ENCODE data around the gene CRYBB3. TPM values are rescaled to one million over a fixed set of nuclear protein-coding genes. Genes with fewer than 3 reads are reported as not detected.

CRYBB3 gene
- total and polyA plus RNA-seq, 3 donors from 2014 or later, result 0.63 to 0.67 TPM; not detected in 1

DNA sequence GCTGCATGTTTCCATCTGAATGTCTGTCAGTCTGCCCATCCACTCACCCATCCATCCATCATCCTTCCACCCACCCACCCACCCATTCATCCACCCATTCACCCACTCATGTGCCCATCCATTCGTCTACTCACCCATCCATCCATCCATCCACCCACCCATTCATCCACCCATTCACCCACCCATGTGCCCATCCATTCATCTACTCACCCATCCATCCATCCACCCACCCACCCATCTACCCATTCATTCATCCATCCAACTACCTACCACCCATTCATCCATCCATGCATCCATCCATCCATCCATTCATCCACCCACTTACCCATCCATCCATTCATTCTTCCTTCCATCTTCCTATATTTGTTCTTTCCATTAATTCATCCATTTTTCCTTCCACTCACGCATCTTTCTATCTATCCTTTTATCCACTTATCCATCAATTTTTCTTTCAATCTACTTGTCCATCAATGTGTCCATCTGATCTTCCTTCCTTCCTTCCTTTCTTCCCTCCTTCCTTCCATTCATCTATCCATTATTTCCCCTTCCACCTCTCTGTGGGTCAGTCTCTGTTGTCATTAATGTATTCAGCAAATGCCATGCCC lies 8.0 kb downstream of the CRYBB3 start:
- no peaks in the 10 kb centered on the region for H3K9me3 ChIP-seq
- intact Hi-C loops (cut with DNase I; ENCODE audit: low total_unique reads), result no loop called here
- no peak for DNase-seq
- H3K4me1 ChIP-seq, result no peaks in the 10 kb centered on the region
- no peak overlapping the region for H3K27ac ChIP-seq
- H3K4me3 ChIP-seq, result no peak overlapping the region
- H3K36me3 ChIP-seq (ENCODE audit: low read depth, missing control alignments), result no peaks in the 10 kb centered on the region
- TF ChIP-seq, protein P1, sequence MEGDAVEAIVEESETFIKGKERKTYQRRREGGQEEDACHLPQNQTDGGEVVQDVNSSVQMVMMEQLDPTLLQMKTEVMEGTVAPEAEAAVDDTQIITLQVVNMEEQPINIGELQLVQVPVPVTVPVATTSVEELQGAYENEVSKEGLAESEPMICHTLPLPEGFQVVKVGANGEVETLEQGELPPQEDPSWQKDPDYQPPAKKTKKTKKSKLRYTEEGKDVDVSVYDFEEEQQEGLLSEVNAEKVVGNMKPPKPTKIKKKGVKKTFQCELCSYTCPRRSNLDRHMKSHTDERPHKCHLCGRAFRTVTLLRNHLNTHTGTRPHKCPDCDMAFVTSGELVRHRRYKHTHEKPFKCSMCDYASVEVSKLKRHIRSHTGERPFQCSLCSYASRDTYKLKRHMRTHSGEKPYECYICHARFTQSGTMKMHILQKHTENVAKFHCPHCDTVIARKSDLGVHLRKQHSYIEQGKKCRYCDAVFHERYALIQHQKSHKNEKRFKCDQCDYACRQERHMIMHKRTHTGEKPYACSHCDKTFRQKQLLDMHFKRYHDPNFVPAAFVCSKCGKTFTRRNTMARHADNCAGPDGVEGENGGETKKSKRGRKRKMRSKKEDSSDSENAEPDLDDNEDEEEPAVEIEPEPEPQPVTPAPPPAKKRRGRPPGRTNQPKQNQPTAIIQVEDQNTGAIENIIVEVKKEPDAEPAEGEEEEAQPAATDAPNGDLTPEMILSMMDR (IDR thresholded peaks at IDR 0.05), result no peak
- TF ChIP-seq POLR2A (IDR thresholded peaks at IDR 0.05), result no peak
- H3K27me3 ChIP-seq, result no peaks in the 10 kb centered on the region
- 58 to 84% methylated on average over 2 of the region's 2 CpGs for WGBS, 2 donors

DNA sequence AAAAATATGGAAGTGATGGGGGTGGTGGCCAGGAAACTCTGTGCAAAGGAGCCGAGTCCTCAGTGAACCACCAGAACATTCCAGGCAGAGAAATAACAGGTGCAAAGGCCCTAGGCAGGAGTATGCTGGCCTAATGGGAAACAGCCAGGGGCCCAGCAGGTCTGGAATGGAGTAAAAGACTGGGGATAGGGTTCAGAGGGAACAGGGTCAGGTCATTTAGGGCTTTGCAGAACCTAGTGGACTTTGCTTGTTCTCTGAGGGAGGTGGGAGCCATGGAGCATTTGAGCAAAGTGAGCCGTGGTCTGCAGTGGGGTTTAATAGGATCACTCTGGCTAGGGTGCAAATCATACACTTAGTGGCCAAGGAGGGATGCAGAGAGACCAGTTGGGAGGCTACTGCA lies 8.7 kb downstream of the CRYBB3 start:
- no peak for DNase-seq
- intact Hi-C loops (cut with DNase I; ENCODE audit: low total_unique reads), result no loop called here
- Histone ChIP-seq H3K9me3 (no peaks in the 10 kb centered on the region), H3K27ac (no peak overlapping the region), H3K27me3 (no peaks in the 10 kb centered on the region), H3K36me3 (ENCODE audit: low read depth, missing control alignments) (no peaks in the 10 kb centered on the region), H3K4me3 (no peak overlapping the region), H3K4me1 (no peaks in the 10 kb centered on the region)
- WGBS, 2 donors, result 73 to 97% methylated on average over 2 of the region's 2 CpGs
- no peak for TF ChIP-seq POLR2A (IDR thresholded peaks at IDR 0.05)
- TF ChIP-seq, protein P1 (IDR thresholded peaks at IDR 0.05), result no peak

DNA sequence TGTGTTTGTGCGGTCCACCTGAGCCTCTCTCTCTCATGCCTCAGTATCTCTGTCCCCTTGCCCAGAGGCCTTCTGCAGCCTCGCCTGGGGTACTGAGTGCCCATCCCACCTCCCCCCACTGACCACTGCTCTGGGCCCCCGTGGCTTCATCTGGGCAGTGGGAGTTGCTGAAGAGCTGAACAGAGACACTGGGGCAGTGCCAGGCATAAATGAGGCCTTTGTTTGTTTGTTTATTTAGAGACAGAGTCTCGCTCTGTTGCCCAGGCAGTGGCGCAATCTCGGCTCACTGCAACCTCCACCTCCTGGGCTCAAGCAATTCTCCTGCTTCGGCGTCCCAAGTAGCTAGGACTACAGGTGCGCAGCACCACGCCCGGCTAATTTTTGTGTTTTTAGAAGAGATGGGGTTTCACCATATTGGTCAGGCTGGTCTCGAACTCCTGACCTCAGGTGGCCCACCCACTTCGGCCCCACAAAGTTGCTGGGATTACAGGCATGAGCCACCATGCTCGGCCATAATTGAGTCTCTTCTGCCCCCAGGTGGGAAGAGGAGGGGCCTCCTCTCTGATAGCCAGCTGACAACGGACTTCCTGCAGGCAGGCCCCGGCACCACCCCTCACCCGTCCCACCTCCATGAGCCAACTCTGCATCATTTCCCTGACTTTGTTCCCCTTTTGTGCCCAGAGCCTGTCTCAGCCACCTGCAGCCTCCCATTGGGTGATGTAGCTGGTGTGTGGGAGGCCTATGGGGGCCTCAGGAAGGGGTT lies 9.3 kb downstream of the CRYBB3 start:
- Histone ChIP-seq H3K36me3 (ENCODE audit: low read depth, missing control alignments) (no peaks in the 10 kb centered on the region), H3K27ac (no peak overlapping the region), H3K4me1 (no peaks in the 10 kb centered on the region), H3K9me3 (no peaks in the 10 kb centered on the region), H3K27me3 (no peaks in the 10 kb centered on the region), H3K4me3 (no peak overlapping the region)
- DNase-seq, result no peak
- no peak for TF ChIP-seq POLR2A (IDR thresholded peaks at IDR 0.05)
- TF ChIP-seq, protein P1 (IDR thresholded peaks at IDR 0.05), result no peak
- intact Hi-C loops (cut with DNase I; ENCODE audit: low total_unique reads), result no loop called here
- WGBS, 2 donors, result 79 to 94% methylated on average over 15 to 17 of the region's 17 CpGs

DNA sequence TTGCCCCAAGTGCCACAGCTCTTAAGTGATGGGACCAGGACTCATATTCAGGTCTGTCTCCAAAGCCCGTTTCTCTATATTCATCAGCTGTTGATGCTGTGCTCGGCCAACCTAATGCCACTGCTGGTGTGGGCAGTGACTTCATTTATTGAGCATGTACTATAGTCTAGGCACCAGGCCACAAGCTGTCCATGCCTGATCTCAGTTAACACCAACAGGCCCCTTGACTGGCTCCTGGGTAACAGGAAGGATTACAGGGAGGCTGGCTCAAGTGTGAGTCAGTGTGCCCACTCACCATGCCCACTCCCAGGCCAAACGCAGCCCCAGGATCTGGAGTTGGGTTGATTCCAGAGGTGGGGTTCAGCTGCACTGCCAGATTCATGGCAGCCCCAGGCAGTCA lies 11.1 kb downstream of the CRYBB3 start:
- Histone ChIP-seq H3K4me1 (no peaks in the 10 kb centered on the region), H3K36me3 (ENCODE audit: low read depth, missing control alignments) (no peaks in the 10 kb centered on the region), H3K9me3 (no peaks in the 10 kb centered on the region), H3K27me3 (no peaks in the 10 kb centered on the region), H3K27ac (no peak overlapping the region), H3K4me3 (no peak overlapping the region)
- 92 to 93% methylated on average over 2 to 3 of the region's 3 CpGs for WGBS, 2 donors
- intact Hi-C loops (cut with DNase I; ENCODE audit: low total_unique reads), result no loop called here
- DNase-seq, result no peak
- TF ChIP-seq, protein P1 (IDR thresholded peaks at IDR 0.05), result no peak
- TF ChIP-seq POLR2A (IDR thresholded peaks at IDR 0.05), result no peak

Data from testis (tissue), 3 donors.